ENCODE measurements around the gene SULT2B1. TPM values are rescaled to one million over a fixed set of nuclear protein-coding genes. Genes with fewer than 3 reads are reported as not detected.

Gene SULT2B1
- polyA plus RNA-seq, result 10 to 100 TPM in 3 of 4 donors, 1 to 10 TPM in 1; 3.4 to 28.1 (median 12.3) TPM
- long read RNA-seq, donor 1, partial matches to known transcripts, result 0 of 2 reads
- long read RNA-seq, donor 1, other reads (novel, unspliced or antisense), result 0 of 2 reads
- long read RNA-seq, donor 2, result 0 reads
- long read RNA-seq, donor 3, result 0 reads
- long read RNA-seq, donor 4, result 0 reads
- long read RNA-seq, donor 5, result 0 reads
- long read RNA-seq, donor 6, partial matches to known transcripts, result 0 of 1 reads
- long read RNA-seq, donor 6, other reads (novel, unspliced or antisense), result 0 of 1 reads
- long read RNA-seq, donor 7, result 0 reads
- long read RNA-seq, donor 8, partial matches to known transcripts, result 0 of 2 reads
- long read RNA-seq, donor 8, other reads (novel, unspliced or antisense), result 0 of 2 reads
- long read RNA-seq, donor 9, result 0 reads
- long read RNA-seq, donor 10, partial matches to known transcripts, result 0 of 1 reads
- long read RNA-seq, donor 10, other reads (novel, unspliced or antisense), result 0 of 1 reads

- H3K4me3 ChIP-seq (ENCODE audit: low read depth in 1 of 3, low read length in 3 of 3), result peak within 1 kb of the TSS in 1 of 3 donors; percentile 56
- FAIRE-seq (no peak), DNase-seq (peak; percentile 83 to 96)
- no peaks in the 10 kb centered on the region for H3K36me3 ChIP-seq (ENCODE audit: control insufficient read depth in 3 of 3, insufficient read depth in 2 of 3, low read depth in 1 of 3, low read length in 3 of 3)
- H3K27ac ChIP-seq (ENCODE audit: low read depth in 1 of 3, low read length in 2 of 3), result peak within 1 kb of the TSS in 1 of 3 donors; percentile 84
- WGBS, 3 donors, result 20 to 56% (median 34%) methylated on average over 30 to 36 of the region's 36 CpGs
- H3K27me3 ChIP-seq (ENCODE audit: control insufficient read depth in 3 of 3, insufficient read depth in 3 of 3, low read length in 3 of 3), result no peaks in the 10 kb centered on the region
- peaks cover 7 to 43% (median 7%) of the 10 kb centered on the region in 3 donors for H3K4me1 ChIP-seq (ENCODE audit: control insufficient read depth in 3 of 3, insufficient read depth in 2 of 3, low read depth in 1 of 3, low read length in 2 of 3)
- H3K9me3 ChIP-seq (ENCODE audit: control insufficient read depth in 2 of 2, insufficient read depth in 1 of 2, low read depth in 1 of 2, low read length in 1 of 2), result no peaks in the 10 kb centered on the region
These were observed at the start of gene SULT2B1 for GRCh38 chr19:48551437-48552302. Gene SULT2B1, plus strand, starts transcription at chr19:48552172. Its CDS starts 81 bp downstream, at chr19:48552253.

- H3K4me3 ChIP-seq (ENCODE audit: low read depth in 1 of 3, low read length in 3 of 3), result peak overlapping the region in 1 of 3 donors; percentile 34
- FAIRE-seq (no peak), DNase-seq (no peak)
- peaks cover 0 to 23% (median 0%) of the 10 kb centered on the region in 3 donors for H3K27me3 ChIP-seq (ENCODE audit: control insufficient read depth in 3 of 3, insufficient read depth in 3 of 3, low read length in 3 of 3)
- H3K9me3 ChIP-seq (ENCODE audit: control insufficient read depth in 2 of 2, insufficient read depth in 1 of 2, low read depth in 1 of 2, low read length in 1 of 2), result no peaks in the 10 kb centered on the region
- H3K4me1 ChIP-seq (ENCODE audit: control insufficient read depth in 3 of 3, insufficient read depth in 2 of 3, low read depth in 1 of 3, low read length in 2 of 3), result peaks cover 0 to 18% (median 5%) of the 10 kb centered on the region in 3 donors
- peaks cover 0 to 2% (median 0%) of the 10 kb centered on the region in 3 donors for H3K36me3 ChIP-seq (ENCODE audit: control insufficient read depth in 3 of 3, insufficient read depth in 2 of 3, low read depth in 1 of 3, low read length in 3 of 3)
- 24 to 29% (median 25%) methylated on average over 27 of the region's 27 CpGs for WGBS, 3 donors
- peak overlapping the region in 1 of 3 donors; percentile 48 for H3K27ac ChIP-seq (ENCODE audit: low read depth in 1 of 3, low read length in 2 of 3)
These were observed 49.5 kb upstream of the SULT2B1 start for GRCh38 chr19:48502350-48503018.

- WGBS, 3 donors, result 87 to 96% (median 94%) methylated on average over 5 of the region's 5 CpGs
- peaks cover 0 to 21% (median 0%) of the 10 kb centered on the region in 3 donors for H3K27me3 ChIP-seq (ENCODE audit: control insufficient read depth in 3 of 3, insufficient read depth in 3 of 3, low read length in 3 of 3)
- H3K4me1 ChIP-seq (ENCODE audit: control insufficient read depth in 3 of 3, insufficient read depth in 2 of 3, low read depth in 1 of 3, low read length in 2 of 3), result peaks cover 0 to 12% (median 2%) of the 10 kb centered on the region in 3 donors
- DNase-seq (peak in 1 of 2 donors; percentile 72), FAIRE-seq (no peak)
- no peak overlapping the region for H3K4me3 ChIP-seq (ENCODE audit: low read depth in 1 of 3, low read length in 3 of 3)
- no peak overlapping the region for H3K27ac ChIP-seq (ENCODE audit: low read depth in 1 of 3, low read length in 2 of 3)
- peaks cover 0 to 2% (median 0%) of the 10 kb centered on the region in 3 donors for H3K36me3 ChIP-seq (ENCODE audit: control insufficient read depth in 3 of 3, insufficient read depth in 2 of 3, low read depth in 1 of 3, low read length in 3 of 3)
- H3K9me3 ChIP-seq (ENCODE audit: control insufficient read depth in 2 of 2, insufficient read depth in 1 of 2, low read depth in 1 of 2, low read length in 1 of 2), result peaks cover 0 to 5% of the 10 kb centered on the region in 2 donors
These were observed 45.7 kb upstream of the SULT2B1 start for GRCh38 chr19:48506138-48506733.

- Histone ChIP-seq H3K4me3 (ENCODE audit: low read depth in 1 of 3, low read length in 3 of 3) (no peak overlapping the region), H3K27me3 (ENCODE audit: control insufficient read depth in 3 of 3, insufficient read depth in 3 of 3, low read length in 3 of 3) (peaks cover 0 to 37% (median 11%) of the 10 kb centered on the region in 3 donors), H3K4me1 (ENCODE audit: control insufficient read depth in 3 of 3, insufficient read depth in 2 of 3, low read depth in 1 of 3, low read length in 2 of 3) (peaks cover 0 to 5% (median 0%) of the 10 kb centered on the region in 3 donors), H3K27ac (ENCODE audit: low read depth in 1 of 3, low read length in 2 of 3) (no peak overlapping the region), H3K36me3 (ENCODE audit: control insufficient read depth in 3 of 3, insufficient read depth in 2 of 3, low read depth in 1 of 3, low read length in 3 of 3) (peaks cover 0 to 2% (median 0%) of the 10 kb centered on the region in 3 donors), H3K9me3 (ENCODE audit: control insufficient read depth in 2 of 2, insufficient read depth in 1 of 2, low read depth in 1 of 2, low read length in 1 of 2) (peaks cover 0 to 5% of the 10 kb centered on the region in 2 donors)
- 79 to 92% (median 88%) methylated on average over 7 of the region's 7 CpGs for WGBS, 3 donors
- FAIRE-seq, result no peak
- no peak for DNase-seq
These were observed 44.0 kb upstream of the SULT2B1 start for GRCh38 chr19:48507911-48508439.

- no peak overlapping the region for H3K4me3 ChIP-seq (ENCODE audit: low read depth in 1 of 3, low read length in 3 of 3)
- H3K27ac ChIP-seq (ENCODE audit: low read depth in 1 of 3, low read length in 2 of 3), result no peak overlapping the region
- H3K36me3 ChIP-seq (ENCODE audit: control insufficient read depth in 3 of 3, insufficient read depth in 2 of 3, low read depth in 1 of 3, low read length in 3 of 3), result peaks cover 0 to 2% (median 0%) of the 10 kb centered on the region in 3 donors
- no peak for DNase-seq
- peaks cover 0 to 6% (median 0%) of the 10 kb centered on the region in 3 donors for H3K4me1 ChIP-seq (ENCODE audit: control insufficient read depth in 3 of 3, insufficient read depth in 2 of 3, low read depth in 1 of 3, low read length in 2 of 3)
- 60 to 82% (median 79%) methylated on average over 29 to 32 of the region's 32 CpGs for whole genome bisulfite sequencing, 3 donors
- no peak for FAIRE-seq
- peaks cover 0 to 44% (median 13%) of the 10 kb centered on the region in 3 donors for H3K27me3 ChIP-seq (ENCODE audit: control insufficient read depth in 3 of 3, insufficient read depth in 3 of 3, low read length in 3 of 3)
- peaks cover 0 to 5% of the 10 kb centered on the region in 2 donors for H3K9me3 ChIP-seq (ENCODE audit: control insufficient read depth in 2 of 2, insufficient read depth in 1 of 2, low read depth in 1 of 2, low read length in 1 of 2)
These were observed 43.1 kb upstream of the SULT2B1 start for GRCh38 chr19:48508729-48509411.

- Histone ChIP-seq H3K27ac (ENCODE audit: low read depth in 1 of 3, low read length in 2 of 3) (no peak overlapping the region), H3K9me3 (ENCODE audit: control insufficient read depth in 2 of 2, insufficient read depth in 1 of 2, low read depth in 1 of 2, low read length in 1 of 2) (peaks cover 0 to 5% of the 10 kb centered on the region in 2 donors), H3K4me1 (ENCODE audit: control insufficient read depth in 3 of 3, insufficient read depth in 2 of 3, low read depth in 1 of 3, low read length in 2 of 3) (peaks cover 0 to 9% (median 0%) of the 10 kb centered on the region in 3 donors), H3K27me3 (ENCODE audit: control insufficient read depth in 3 of 3, insufficient read depth in 3 of 3, low read length in 3 of 3) (peaks cover 0 to 44% (median 13%) of the 10 kb centered on the region in 3 donors), H3K36me3 (ENCODE audit: control insufficient read depth in 3 of 3, insufficient read depth in 2 of 3, low read depth in 1 of 3, low read length in 3 of 3) (peaks cover 0 to 2% (median 0%) of the 10 kb centered on the region in 3 donors), H3K4me3 (ENCODE audit: low read depth in 1 of 3, low read length in 3 of 3) (no peak overlapping the region)
- FAIRE-seq, result no peak
- WGBS, 3 donors, result 75 to 81% (median 79%) methylated on average over 10 to 12 of the region's 12 CpGs
- DNase-seq, result no peak
These were observed 42.3 kb upstream of the SULT2B1 start for GRCh38 chr19:48509467-48510194.

All from small intestine (tissue), 16 donors.